ENCODE results near the gene WDFY2.
"Not testable (repeated sequence)": the region's sequence is repeated elsewhere in the genome, so short reads cannot be mapped to it uniquely, and the experiment has no call there.

WDFY2 gene

GRCh38 chr13:51666839-51667238, 82.6 kb downstream of the WDFY2 start:
- DNase-seq (ENCODE audit: low spot score) = no peak

GRCh38 chr13:51668580-51669195, 84.4 kb downstream of the WDFY2 start:
- no peak for DNase-seq (ENCODE audit: low spot score)

DNA sequence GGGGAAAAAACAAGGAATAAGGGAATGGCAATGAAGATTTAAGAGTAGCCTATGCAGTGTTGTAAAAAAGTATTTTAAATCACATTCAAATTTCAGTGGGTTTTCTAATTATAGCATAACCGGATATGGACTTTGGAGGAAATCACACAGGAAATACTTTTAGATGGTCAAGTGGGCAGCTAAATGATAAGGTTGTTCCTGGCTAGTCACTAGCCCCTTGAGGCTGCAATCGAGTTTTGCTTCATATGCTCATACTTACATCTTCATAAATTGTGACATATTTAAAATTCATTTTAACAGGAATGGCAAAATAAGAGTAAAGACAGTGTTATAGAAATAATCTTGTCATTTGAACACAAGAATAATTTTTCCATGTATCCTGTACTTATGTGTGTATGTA, 88.9 kb downstream of the WDFY2 start:
- no peak for DNase-seq (ENCODE audit: low spot score)

DNA sequence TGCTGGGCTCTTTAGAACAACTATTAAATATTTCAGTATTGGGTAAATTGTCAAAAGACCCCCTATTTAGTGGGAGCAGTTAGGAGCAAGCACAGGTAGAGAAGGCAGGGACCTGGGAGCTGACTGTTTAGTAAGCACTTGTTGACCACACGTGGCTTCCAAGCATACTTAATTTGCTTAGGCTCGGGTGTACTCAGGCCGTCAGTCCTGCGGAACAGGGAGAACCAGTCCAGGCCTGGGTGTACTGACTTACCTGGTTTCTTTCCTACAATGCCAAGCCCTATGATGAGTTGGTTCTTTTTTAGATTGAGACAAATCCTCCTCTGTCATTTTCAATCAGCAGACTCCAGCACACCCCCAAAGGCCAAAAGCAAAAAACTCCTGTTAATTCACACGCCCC, 90.0 kb downstream of the WDFY2 start:
- DNase-seq (ENCODE audit: low spot score) = no peak

DNA sequence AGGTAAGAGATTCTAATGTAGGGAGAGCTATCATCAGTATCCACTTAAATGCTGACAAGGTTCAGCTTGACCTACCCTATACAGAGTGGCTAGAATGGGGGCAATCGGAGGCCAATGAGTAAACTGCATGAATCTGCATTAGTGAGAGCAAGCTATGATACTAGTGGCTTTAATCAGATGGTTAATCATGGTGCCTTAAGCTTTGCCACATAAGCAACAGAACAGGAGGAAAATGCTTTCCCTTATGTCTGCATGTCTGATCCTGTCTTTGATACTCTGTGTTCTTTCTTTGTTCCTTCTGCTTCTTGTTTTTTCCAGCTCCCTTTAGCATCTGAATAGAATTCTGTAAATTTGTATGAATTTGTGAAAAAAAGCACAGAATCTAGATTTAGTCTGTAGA, 91.1 kb downstream of the WDFY2 start:
- no peak for DNase-seq (ENCODE audit: low spot score)

DNA sequence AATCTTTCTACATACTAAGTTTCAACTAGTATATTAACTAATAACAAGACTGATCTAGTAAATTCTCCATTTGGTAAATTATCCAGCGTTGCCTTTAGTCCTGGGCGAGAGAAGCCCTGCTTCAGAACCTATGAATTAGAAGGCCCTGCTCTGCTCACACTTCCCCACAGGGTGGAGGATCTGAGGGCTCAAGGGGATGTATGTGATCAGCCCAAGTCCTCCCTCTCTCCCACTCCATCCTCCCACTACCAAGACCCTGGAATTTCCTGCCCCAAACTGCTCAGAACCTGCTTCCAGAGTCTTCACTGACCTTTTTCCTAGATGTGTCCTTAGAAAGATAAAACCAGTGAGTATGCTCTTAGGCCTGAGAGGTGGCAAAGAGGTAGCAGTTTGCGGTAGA, 91.6 kb downstream of the WDFY2 start:
- DNase-seq (ENCODE audit: low spot score) = no peak

- no peak for DNase-seq (ENCODE audit: low spot score)
Observed at GRCh38 chr13:51676739-51677138, 92.5 kb downstream of the WDFY2 start.

DNA sequence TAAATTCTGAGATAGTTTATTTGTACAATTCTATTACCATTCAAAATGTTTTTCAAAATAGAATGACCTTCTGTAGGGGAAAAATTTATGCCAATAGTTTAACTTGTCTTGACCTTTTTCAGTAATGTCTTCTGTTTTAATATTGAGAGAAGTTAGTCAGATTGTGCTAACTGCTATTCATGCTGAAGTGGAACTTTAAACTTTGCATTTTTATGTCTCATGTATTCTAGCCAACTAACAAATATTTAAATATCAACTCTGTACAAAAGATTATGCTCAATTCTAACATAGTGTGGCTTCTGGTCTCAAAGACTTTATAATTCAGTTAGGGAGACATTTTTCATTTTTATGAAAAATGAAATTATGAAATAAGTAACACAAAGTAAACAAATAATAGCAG, 94.2 kb downstream of the WDFY2 start:
- DNase-seq (ENCODE audit: low spot score) = no peak

- DNase-seq (ENCODE audit: low spot score) = no peak
Observed at GRCh38 chr13:51679616-51680015, 95.4 kb downstream of the WDFY2 start.

DNA sequence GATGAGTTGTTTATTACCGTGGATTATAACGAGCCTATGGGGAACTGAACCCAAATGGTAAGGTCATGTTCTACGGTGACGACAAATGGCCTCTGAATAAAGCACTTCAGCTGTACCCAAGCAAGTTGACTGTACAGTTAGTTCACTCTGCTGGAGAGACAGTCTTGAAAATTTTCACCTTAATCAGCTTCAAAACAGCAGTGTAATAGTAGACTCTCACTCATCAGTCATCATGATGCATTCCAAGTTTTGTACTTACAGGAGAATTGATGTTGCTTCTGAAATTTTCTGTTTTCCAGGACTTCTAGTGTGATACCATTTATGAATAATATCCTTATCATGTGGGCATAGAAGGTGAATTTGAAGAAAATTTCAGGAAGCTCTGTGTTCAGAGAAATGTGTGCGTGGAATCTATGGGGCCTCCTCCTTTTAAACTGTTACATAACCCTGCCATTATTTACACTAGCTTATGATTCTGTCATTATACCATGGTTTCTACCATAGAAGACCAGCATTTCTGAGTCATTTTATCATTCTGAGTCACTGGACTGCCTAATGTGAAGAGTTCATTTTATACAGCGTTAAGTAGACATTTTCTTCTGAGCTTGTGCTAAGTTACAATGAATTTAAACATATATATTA, 96.9 kb downstream of the WDFY2 start:
- peak; percentile 73 for DNase-seq (ENCODE audit: low spot score)

GRCh38 chr13:51682686-51683085, 98.4 kb downstream of the WDFY2 start:
- DNase-seq (ENCODE audit: low spot score) = no peak

- no peak for DNase-seq (ENCODE audit: low spot score)
Observed at GRCh38 chr13:51683597-51683996, 99.3 kb downstream of the WDFY2 start.

DNA sequence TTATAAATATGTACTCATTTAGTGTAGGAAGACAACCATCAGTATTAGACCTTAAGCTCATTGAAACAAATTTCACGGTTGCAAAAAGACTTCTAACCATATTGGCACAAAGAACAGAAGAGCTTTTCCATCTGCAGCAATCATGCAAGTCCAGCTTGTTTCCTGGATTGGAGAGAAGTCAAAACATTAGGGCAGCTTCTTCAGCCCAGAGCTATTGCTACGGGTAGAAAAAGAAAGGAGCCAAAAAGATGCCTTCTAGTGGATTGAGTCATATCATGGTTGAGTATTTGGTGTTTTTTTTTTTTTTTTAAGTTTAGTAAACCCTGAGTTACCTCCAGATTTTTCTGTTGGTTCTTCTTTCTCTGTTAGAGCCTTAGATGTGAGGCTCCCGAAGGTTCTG, 99.8 kb downstream of the WDFY2 start:
- no peak for DNase-seq (ENCODE audit: low spot score)

DNA sequence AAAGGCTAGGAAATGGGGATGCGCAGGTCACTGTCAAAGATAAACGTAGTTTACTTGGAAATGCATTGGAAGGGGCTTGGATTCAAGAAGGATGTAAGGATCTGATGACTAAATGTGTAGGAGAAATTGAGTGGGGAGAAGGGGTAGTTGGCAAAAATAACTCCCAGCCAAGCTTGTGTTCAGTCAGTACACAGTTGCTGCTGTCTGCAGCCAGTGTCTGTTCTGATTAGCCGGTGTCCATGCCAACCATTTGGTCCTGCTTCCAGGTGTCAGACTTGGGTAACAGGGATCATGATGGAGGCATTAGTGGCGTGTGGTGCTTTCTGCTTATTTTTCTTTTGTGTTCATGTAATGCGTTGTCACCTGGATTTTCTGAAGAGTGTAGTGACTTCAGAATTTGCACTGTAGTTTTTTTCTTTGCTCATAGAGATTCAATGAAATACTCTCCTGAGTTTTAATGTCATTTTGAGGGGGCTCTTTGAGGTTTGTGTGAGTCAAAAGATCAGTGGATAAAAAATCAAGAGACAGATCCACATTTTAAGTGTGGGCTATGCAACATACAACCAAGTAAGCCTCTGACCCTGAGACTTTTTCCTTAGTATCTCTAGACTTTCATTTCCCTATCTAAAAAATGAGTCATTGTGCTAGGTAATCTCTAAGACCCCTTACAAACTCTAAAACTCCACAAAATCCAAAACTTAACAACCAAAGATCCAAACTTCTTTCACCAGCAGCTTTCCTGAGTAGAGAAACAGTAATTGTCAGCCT, 103.9 kb downstream of the WDFY2 start:
- DNase-seq (ENCODE audit: low spot score) = no peak

DNA sequence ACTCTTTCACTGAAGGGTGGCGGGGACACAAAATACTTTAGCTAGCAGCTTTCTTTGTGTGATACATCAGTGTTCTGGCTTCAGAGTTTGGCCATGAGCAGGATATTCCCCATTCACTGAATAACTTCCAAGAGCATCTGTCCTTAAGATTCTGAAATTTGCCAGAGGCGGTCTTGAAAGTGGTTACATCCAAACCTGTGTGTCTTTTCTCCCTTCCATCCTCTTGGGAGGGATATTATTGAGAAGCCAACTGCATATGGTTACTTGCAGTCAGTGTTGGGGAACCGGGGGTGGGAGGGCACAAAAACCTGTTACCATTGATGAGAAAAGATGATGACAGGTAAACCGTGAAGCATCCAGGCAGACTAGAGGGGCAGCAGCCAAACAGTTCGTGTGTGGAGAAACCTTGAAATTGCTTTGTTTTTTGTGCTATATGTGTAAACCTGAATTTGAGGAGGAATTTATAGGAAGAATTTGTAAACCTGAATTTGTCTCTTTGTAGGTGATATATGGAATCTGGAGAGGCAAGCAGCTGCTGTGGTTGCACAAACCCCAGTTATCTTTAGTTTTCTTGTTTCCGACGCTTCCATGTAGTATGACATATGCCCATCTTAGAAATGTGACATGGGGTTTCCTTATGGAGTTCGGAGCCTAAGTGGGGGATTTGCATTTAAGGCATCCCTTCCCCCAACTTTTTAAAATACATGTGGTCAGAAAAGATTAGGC, 104.8 kb downstream of the WDFY2 start:
- DNase-seq (ENCODE audit: low spot score) = no peak

DNA sequence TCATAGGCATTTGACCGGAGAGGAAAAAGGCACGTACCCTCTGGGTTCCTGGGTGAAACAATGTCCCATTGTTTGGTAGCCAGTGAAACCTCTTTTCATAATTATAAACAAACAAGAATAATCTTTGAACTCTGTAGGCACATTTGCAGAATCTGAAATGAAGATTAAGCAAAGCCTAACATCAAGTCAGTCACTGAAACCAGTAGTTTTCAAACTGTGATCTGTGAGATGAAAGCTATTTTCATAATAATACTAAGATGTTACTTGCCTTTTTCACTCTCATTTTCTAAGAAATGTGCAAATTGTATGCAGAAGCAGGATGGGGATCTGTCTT, 105.4 kb downstream of the WDFY2 start:
- DNase-seq (ENCODE audit: low spot score) = no peak

DNA sequence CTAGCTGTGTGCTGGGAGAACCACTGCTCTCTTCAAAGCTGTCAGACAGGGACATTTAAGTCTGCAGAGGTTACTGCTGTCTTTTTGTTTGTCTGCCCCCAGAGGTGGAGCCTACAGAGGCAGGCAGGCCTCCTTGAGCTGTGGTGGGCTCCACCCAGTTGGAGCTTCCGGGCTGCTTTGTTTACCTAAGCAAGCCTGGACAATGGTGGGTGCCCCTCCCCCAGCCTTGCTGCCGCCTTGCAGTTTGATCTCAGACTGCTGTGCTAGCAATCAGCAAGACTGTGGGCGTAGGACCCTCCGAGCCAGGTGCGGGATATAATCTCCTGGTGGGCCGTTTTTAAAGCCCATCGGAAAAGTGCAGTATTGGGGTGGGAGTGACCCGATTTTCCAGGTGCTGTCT, 111.4 kb downstream of the WDFY2 start:
- not testable (repeated sequence) for DNase-seq (ENCODE audit: low spot score)

GRCh38 chr13:51697181-51697580, 112.9 kb downstream of the WDFY2 start:
- DNase-seq (ENCODE audit: low spot score) = no peak

- DNase-seq (ENCODE audit: low spot score) = no peak
Observed at GRCh38 chr13:51697855-51698254, 113.6 kb downstream of the WDFY2 start.

DNA sequence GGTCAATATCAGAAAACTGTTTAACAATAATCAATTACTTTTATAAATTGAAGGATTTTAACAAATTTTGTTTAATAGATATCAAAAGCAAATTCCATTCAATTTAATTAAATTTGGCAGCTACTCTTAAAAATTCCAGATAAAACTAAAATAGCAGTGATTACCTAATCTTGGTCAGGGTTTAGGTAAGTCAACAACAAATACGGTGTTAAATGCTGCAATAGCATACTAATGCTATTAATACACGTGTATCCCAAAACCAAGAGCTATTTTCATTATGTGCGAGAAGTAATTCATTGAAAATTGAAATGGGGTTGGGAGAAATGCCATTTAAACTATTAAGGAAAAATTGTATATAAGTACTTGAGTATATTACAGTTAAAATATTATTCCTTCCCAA, 114.1 kb downstream of the WDFY2 start:
- DNase-seq (ENCODE audit: low spot score) = no peak

DNA sequence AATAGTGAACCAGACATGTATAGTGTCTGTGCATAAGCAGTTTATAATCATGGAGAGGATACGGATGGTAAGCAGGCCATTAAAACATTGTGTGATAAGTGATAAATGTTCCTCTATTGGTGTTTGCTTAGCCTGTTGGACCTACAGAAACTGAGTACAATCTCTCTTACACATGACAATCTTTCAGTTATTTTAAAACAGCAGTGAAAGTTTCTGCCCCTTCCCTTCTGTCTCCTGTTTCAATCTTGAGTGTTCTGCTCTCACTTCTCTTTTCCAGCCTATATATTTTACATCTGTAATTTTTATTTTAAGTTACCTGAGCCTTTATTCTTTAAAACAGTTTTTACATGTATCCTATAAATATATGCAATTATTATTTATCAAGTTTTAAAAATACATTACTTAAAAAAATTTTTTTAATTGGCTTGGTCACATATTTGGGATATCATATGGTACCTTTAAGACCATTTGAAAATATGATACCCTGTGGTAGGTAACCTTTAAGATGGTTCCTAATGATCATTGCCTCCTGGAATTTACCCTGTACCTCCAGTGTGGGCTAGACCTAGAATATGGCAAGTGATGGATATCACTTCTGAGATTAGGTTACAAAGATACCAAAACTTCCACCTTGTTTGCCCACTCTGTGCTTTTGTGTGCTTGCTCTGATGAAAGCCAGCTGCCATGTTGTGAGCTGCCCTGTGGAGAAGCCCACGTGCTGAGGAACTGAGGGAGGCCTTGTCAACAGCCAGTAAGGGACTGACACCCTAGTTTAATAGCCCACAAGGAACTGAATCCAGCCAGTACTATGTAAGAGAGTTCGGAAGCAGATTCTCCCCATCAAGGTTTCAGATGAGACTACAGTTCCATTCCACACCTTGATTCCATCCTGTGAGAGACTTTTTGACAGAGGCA, 120.4 kb downstream of the WDFY2 start:
- no peak for DNase-seq (ENCODE audit: low spot score)

GRCh38 chr13:51707461-51707860, 123.2 kb downstream of the WDFY2 start:
- no peak for DNase-seq (ENCODE audit: low spot score)

All from RKO (cell line).